Glutamatergic neuron (in vitro differentiated cells): ENCODE data around the gene NKPD1. TPM values are rescaled to one million over a fixed set of nuclear protein-coding genes. Genes with fewer than 3 reads are reported as not detected.

Source experiments
- DNase-seq: peaks from one replicate; pipeline ENCODE4 v3.0.0; 2022
- H3K27ac Mint-ChIP-seq: one replicate; pipeline ENCODE4 v1.8.0; 2020; ENCODE audit warnings: mild to moderate bottlenecking, mixed read lengths, inconsistent platforms; ENCODE audit not compliant: unreplicated experiment
- H3K27me3 Mint-ChIP-seq: one replicate; pipeline ENCODE4 v1.8.0; 2020; ENCODE audit warnings: mild to moderate bottlenecking, moderate library complexity, mixed read lengths, inconsistent platforms; ENCODE audit not compliant: unreplicated experiment
- H3K36me3 Mint-ChIP-seq: one replicate; pipeline ENCODE4 v1.8.0; 2020; ENCODE audit warnings: mild to moderate bottlenecking, mixed read lengths, inconsistent platforms; ENCODE audit not compliant: unreplicated experiment
- H3K4me1 Mint-ChIP-seq: one replicate; pipeline ENCODE4 v1.8.0; 2020; ENCODE audit warnings: mild to moderate bottlenecking, low read depth, mixed read lengths, inconsistent platforms; ENCODE audit not compliant: unreplicated experiment
- H3K4me3 Mint-ChIP-seq: one replicate; pipeline ENCODE4 v1.8.0; 2020; ENCODE audit warnings: mild to moderate bottlenecking, mixed read lengths, inconsistent platforms; ENCODE audit not compliant: unreplicated experiment
- H3K9me3 Mint-ChIP-seq: one replicate; pipeline ENCODE4 v1.8.0; 2020; ENCODE audit warnings: mild to moderate bottlenecking, moderate library complexity, mixed read lengths, inconsistent platforms; ENCODE audit not compliant: unreplicated experiment
- CTCF ChIP-seq: fragments of 200-600 bp; sonication (generic); IDR thresholded peaks from one replicate; pipeline ENCODE4 v1.5.0; 2021; ENCODE audit not compliant: partially characterized antibody, unreplicated experiment
- total RNA-seq: library from RNA; stranded (reverse); fragmentation: NEBNext Ultra II Directional; extraction: Animal tissue kit (Norgen Biotek cat#: 25700); gene quantifications from one replicate; pipeline ENCODE4 v1.2.1, GENCODE V29; 2021; ENCODE audit not compliant: unreplicated experiment

Gene NKPD1
- total RNA-seq, 1 donor from 2014 or later, result 1.2 TPM

DNA sequence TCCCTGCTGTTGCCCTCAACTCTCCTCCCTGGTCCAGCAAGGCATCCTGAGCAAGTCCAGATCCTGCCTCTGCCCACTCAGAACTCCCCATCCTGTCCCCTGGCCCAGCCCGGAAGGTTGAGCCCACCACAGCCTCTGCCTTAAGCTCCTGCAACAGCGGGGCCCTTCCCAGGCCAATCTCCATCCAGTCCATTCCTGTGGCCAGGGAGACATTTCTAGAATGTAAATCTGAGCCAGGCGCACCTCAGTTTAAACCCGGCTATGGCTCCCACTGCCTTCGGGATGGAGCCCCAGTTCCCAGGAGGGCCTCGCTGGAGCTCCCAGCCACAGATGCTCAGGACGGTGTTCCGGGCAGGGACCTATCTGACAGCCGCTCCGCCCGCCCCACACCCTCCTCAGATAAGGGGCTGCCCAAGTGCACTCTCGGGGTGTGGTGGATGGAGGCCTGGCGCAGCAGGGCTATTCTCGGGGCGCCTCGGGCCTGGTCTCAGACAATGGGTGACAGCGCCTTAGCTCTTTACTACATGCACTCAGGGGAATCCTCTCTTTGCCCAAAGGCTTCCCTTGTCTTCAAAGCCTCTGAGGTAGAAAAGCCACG, 11.9 kb upstream of the NKPD1 start:
- H3K36me3 Mint-ChIP-seq, result no peaks in the 10 kb centered on the region
- TF ChIP-seq CTCF, result no peak
- no peak overlapping the region for H3K27ac Mint-ChIP-seq
- no peak for DNase-seq
- H3K27me3 Mint-ChIP-seq, result peaks cover 4% of the 10 kb centered on the region
- peaks cover 3% of the 10 kb centered on the region for H3K4me1 Mint-ChIP-seq
- peaks cover 7% of the 10 kb centered on the region for H3K9me3 Mint-ChIP-seq
- H3K4me3 Mint-ChIP-seq, result no peak overlapping the region

DNA sequence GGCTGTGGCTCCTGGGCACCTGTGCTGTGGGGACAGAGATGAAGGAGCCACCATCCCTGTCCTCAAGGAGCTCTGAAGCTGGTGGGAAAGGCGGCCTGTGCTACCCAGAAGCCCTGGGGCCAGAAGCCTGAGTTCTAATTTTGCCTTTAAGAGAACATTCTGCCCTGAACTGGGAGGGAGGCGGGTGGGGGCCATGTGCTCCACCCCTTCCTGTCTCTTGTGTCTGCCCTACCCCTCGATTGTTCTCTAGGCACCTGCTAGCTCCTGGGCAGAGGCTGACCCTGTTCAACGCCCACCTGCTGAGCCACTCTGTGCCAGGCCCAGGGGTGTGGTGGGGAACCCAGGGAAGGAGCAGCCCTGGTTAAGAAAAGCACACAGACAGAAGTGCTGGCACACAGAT, 11.4 kb upstream of the NKPD1 start:
- peaks cover 4% of the 10 kb centered on the region for H3K4me1 Mint-ChIP-seq
- no peak overlapping the region for H3K4me3 Mint-ChIP-seq
- TF ChIP-seq CTCF, result no peak
- no peaks in the 10 kb centered on the region for H3K36me3 Mint-ChIP-seq
- no peak for DNase-seq
- H3K9me3 Mint-ChIP-seq, result peaks cover 7% of the 10 kb centered on the region
- H3K27me3 Mint-ChIP-seq, result peaks cover 5% of the 10 kb centered on the region
- no peak overlapping the region for H3K27ac Mint-ChIP-seq

- Mint-ChIP-seq H3K4me3 (peak overlapping the region; percentile 18), H3K27me3 (peaks cover 9% of the 10 kb centered on the region), H3K27ac (peak overlapping the region; percentile 31), H3K36me3 (no peaks in the 10 kb centered on the region), H3K4me1 (peaks cover 8% of the 10 kb centered on the region), H3K9me3 (peaks cover 11% of the 10 kb centered on the region)
- no peak for DNase-seq
- TF ChIP-seq CTCF, result no peak
These were observed 10.4 kb upstream of the NKPD1 start for GRCh38 chr19:45171211-45171623.

DNA sequence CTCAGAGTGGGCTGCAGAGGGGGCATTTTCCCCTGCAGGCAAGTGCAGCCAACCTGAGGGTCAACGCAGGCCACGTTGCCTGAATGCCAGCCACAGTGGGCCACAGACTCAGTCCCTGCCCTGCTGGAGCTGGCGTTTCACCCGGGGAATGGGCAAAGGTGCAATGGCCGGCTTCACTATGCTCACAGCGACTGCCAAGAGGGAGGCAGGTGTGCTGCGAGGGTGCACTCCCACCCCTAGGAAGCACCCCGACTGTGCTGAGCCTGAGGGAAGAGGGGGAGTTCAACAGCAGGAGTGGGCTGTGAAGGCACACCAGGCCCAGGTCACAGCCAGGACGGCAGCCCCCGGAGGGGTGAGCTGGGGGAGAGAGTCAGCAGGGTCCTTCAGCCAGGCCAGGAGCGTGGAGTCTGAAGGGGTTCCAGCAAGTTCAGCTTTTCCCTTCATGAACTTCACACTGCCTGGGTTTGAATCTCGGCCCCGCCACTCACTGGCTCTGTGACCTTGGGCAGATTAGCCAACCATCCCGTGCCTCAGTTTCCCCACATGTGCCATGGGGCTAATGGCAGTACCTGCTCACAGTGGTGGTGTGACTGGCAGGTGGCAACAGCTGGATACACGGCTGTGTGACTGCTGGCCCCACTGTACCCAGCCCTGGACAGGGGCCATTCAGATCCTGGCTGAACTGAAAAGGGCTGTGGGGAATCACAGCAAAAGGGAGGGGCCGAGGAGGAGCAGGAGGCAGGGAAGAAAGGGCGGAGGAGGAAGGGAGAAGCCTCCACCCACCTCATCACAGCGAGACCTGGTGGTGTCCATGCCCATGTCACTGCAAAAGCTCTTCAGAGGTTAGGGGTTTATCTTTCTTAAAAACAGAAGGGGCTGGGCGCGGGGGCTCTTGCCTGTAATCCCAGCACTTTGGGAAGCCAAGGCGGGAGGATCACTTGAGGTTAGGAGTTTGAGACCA, 9.6 kb upstream of the NKPD1 start:
- Mint-ChIP-seq H3K9me3 (peaks cover 15% of the 10 kb centered on the region), H3K27ac (no peak overlapping the region), H3K36me3 (no peaks in the 10 kb centered on the region), H3K4me1 (peaks cover 11% of the 10 kb centered on the region), H3K27me3 (peaks cover 9% of the 10 kb centered on the region), H3K4me3 (no peak overlapping the region)
- DNase-seq, result no peak
- TF ChIP-seq CTCF, result no peak

GRCh38 chr19:45169602-45170001, 8.8 kb upstream of the NKPD1 start:
- no peak for DNase-seq
- H3K27me3 Mint-ChIP-seq, result peaks cover 9% of the 10 kb centered on the region
- TF ChIP-seq CTCF, result no peak
- peaks cover 12% of the 10 kb centered on the region for H3K4me1 Mint-ChIP-seq
- peaks cover 15% of the 10 kb centered on the region for H3K9me3 Mint-ChIP-seq
- H3K4me3 Mint-ChIP-seq, result no peak overlapping the region
- no peaks in the 10 kb centered on the region for H3K36me3 Mint-ChIP-seq
- H3K27ac Mint-ChIP-seq, result no peak overlapping the region
